Activated T-cell treated with anti-CD3 and anti-CD28 coated beads for 1 hour (primary cell): ENCODE results near the gene MIEN1.
"Not testable (repeated sequence)": the region's sequence is repeated elsewhere in the genome, so short reads cannot be mapped to it uniquely, and the experiment has no call there.

ENCODE experiments used
- DNase-seq: peaks from one replicate; pipeline ENCODE4 v3.0.0-alpha.2; 2020; ENCODE audit warnings: low read depth

The MIEN1 gene

DNA sequence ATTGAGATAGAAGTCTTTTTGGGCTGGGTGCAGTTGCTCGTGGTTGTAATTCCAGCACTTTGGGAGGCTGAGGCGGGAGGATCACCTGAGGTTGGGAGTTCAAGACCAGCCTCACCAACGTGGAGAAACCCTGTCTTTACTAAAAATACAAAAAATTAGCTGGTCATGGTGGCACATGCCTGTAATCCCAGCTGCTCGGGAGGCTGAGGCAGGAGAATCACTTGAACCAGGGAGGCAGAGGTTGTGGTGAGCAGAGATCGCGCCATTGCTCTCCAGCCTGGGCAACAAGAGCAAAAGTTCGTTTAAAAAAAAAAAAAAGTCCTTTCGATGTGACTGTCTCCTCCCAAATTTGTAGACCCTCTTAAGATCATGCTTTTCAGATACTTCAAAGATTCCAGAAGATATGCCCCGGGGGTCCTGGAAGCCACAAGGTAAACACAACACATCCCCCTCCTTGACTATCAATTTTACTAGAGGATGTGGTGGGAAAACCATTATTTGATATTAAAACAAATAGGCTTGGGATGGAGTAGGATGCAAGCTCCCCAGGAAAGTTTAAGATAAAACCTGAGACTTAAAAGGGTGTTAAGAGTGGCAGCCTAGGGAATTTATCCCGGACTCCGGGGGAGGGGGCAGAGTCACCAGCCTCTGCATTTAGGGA, 31.0 kb downstream of the MIEN1 start:
- DNase-seq = not testable (repeated sequence)

GRCh38 chr17:39697961-39698360, 32.4 kb downstream of the MIEN1 start:
- no peak for DNase-seq

- no peak for DNase-seq
Measured at GRCh38 chr17:39696731-39697130, 33.6 kb downstream of the MIEN1 start.

- DNase-seq = no peak
Measured at GRCh38 chr17:39695089-39695474, 35.2 kb downstream of the MIEN1 start.

GRCh38 chr17:39694593-39694992, 35.7 kb downstream of the MIEN1 start:
- DNase-seq = no peak

DNA sequence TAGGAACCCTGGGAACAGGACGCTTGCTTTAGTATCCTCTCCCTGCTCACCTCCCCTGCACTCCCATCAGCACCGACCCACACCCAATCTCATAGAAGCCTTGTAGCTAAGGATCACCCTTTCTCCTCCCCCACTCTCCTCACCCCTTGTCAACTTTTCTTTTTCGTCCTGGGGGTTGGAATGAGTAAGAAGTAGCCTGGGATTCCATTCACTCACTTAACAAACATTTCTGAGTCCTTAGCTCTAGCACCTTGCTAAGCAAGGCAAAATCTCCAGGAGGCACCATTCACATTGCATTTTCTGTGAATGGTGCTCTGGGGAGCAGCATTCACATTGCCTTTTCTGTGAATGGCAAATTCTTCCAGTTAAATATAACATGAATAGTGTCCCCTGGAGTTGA, 41.4 kb downstream of the MIEN1 start:
- DNase-seq = no peak

DNA sequence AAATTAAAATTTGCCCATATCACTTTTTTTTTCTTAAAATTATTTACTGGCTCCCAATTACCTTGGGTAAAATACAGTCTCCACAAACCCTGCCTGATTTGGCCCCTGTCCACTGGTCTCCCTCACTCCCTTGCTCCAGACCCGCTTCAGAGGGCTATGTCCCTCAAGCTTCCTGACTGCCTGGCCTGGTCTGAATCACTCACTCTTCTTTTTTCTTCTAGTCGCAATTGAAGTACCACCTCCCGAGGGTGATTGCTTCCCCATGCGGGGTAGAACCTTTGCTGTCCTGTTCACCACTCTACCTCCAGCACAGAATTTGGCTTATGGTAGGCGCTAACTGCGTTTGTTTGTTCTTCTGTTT, 41.9 kb downstream of the MIEN1 start:
- no peak for DNase-seq

DNA sequence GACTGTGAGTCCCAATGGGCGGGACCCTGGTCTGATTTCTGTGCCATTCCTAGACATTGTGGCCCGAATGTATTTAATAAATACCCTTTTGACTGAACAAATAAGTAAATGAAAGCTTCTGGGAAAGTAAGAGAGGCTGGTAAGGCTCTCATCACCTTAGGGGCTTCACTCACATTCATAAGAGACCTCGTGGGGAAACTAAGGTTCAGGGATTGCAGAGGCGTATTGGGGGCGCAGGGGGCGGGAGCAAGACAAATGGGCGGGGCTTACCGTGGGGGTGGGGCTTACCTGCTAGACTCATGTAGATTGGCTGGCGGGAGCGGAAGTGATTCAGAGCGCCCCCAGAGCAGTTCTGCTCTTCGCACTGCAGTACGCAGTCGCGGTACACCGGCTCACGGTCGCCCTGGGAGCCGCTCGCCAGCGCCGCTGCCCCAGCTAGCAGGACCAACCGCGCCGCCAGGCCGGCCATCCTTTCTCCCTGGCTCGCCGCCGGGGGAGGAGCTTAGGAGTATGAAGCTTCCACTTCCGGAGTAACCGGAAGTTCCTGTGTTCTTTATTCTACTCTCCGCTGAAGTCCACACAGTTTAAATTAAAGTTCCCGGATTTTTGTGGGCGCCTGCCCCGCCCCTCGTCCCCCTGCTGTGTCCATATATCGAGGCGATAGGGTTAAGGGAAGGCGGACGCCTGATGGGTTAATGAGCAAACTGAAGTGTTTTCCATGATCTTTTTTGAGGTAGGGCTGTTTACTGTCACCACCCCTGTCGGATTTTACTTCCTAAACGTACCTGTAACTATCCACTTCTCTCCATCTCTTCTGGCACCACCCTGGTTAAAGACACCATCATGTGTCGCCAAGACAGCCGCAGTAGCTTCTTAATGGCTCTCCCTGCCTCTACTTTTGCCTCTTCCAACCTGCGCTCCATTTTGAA, 42.5 kb downstream of the MIEN1 start, which contains the start of gene PGAP3:
Gene PGAP3, minus strand, starts transcription at position 512 of the 929 bp plus-strand sequence. Its CDS starts 43 bp downstream, at position 469.
- DNase-seq = peak; percentile 75

- DNase-seq = no peak
Measured at GRCh38 chr17:39687101-39687545, 43.2 kb downstream of the MIEN1 start.

DNA sequence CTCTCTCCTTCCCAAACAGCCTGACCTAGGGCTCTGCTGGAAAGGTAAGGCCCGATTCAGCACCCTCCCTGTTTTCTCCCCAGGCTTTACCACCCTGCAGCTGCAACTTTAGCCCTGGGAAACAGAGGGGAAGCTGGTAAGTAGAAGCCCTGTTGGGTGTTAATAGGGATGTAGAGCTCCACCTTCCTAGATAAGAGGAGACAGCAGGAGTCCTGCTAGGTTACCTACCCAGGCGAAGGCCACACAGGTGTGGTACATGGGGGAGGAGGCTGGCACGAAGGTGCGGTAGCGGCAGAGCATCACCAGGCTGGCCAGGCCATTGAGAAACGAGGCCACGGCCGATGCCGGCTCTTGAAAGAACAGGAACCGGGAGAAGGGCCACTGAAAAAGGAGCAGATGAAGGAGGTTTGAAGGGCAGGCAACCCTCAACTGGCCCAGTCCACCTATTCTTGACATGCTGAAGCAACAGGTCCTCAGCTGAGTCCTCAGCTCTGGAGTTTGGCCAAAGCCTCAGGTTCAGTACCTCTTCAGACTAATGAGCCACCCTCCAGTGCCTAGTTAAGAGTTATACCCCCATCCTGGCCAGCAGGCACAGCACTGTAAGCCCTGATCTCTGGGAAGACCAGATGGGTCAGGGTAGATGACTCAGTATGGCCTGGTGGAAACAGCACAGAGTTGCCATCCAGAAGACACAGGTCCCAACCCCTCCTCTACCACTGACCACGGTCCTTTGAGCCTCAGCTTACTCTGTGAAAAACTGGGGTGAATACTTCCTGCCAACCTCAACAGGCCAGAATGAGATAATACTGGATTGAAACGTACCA, 45.8 kb downstream of the MIEN1 start:
- no peak for DNase-seq

DNA sequence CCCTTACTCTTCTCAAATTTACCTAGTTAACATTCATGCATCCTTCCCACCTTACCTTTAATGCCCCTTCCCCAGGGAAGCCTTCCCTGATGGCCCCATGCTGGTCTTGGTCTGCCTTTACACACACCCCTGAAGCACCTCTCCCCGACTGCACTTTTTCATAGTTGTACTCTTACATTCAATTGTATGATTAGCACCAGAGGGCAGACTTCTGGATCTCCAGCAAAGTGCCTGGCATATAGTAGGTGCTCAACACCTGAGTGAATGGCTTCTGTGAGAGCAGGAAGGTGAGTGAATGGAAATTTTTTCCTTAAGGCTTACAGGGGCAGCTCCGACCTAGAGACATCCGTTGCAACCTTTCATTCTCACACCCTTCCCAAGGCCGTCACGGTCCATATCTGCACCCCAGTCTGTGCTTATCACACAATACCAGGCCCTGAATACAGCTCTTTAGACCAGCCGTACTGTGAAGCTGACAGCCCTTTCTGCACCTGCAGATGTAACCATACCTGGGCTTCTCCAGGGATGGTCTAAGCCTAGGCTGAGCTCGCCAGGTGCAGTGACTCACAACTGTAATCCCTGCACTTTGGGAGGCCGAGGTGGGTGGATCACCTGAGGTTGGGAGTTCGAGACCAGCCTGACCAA, 46.9 kb downstream of the MIEN1 start:
- DNase-seq = no peak

DNA sequence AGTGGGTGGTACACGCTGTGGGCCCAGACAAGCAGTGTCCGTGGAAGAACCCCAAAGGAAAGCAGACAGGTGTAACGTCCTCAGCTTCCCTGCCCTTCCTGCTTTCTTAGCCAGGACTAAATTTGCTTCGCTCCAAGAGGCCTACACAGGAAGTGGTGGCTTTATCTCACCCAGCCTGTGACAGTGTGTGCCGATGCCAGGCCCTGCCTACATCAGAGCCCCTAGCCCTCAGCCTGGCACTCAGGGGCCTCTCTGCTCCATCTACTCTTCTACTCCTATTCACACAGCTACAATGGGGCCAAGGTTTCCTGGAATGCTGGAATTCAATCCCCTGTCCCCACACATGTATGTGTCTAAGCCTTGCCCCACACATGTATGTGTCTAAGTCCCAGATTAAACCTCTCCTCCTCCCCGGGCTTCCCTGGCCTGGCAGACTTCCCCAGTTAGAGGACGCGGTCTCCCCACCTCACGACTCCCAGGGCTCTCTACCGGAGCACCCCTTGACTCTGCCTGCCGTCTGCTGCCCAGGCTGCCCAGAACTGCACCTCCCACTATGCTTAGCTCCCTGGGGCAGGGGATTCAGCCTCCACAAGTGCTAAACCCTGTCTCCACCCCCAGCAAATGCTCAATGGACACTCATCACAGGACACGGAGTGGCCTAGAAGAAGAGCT, 50.7 kb downstream of the MIEN1 start:
- DNase-seq = peak; percentile 36
